GM19239 (cell line): ENCODE measurements around the gene PRDX6.
A peak's percentile ranks its signal among the peaks of the same experiment; 100 is the strongest.
"Not testable (repeated sequence)": the region's sequence is repeated elsewhere in the genome, so short reads cannot be mapped to it uniquely, and the experiment has no call there.

Source experiments
- DNase-seq: peaks from one replicate; pipeline ENCODE4 v3.0.0; 2011; ENCODE audit warnings: low spot score; ENCODE audit not compliant: insufficient read length
- FAIRE-seq: peaks from 2 replicates; lab custom pipeline; 2011; peaks lifted over from hg19 to GRCh38; lab: Jason Lieb, UNC

PRDX6 gene

DNA sequence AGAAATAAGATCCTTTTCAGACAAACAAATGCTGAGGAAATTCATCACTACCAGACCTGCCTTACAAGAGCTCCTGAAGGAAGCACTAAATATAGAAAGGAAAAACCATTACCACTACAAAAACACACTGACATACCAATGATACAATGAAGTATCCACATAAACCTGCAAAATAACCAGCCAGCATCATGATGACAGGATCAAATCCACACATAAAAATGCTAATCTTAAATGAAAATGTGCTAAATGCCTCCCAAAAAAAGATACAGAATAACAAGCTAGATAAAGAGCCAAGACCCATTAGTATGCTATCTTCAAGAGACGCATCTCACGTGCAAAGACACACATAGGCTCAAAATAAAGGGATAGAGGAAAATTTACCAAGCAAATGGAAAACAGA, 14.5 kb upstream of the PRDX6 start:
- not testable (repeated sequence) for DNase-seq, FAIRE-seq

DNA sequence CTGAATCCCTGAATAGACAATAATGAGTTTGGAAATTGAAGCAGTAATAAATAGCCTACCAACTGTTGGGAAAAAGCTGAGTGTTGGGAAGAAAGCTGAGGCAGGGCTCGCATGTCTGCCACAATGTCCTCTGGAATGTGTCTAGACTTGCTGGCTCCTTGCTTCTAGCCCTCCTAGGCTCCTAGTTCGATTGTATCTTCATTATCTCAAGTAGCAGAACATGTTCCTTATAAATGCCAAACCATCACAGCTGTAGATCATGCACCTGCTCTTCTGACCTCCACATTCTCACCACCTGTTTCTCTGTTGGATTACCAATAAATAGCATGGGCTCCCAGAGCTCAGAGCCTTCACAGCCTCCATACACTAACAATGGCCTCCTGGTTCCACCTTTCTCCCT, 12.9 kb upstream of the PRDX6 start:
- FAIRE-seq, DNase-seq: not testable (repeated sequence)

DNA sequence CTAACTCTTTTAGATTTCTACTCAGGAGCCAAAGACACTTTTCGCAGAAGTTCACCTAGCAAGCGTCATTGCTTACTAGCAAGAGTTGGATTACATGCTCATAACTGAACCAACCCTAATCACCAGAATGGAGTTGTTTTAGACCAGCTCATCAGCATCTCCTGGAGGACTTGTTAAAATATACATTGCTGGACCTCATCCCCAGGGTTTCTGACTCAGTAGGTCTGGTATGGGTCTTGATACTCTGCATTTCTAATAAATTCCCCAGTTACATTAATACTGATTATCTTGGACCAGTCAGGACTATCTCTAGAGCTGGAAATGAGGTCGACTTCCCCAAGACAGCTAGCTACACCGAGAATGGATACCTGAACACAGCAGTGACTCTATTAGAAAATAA, 9.7 kb upstream of the PRDX6 start:
- no peak for DNase-seq
- no peak for FAIRE-seq

DNA sequence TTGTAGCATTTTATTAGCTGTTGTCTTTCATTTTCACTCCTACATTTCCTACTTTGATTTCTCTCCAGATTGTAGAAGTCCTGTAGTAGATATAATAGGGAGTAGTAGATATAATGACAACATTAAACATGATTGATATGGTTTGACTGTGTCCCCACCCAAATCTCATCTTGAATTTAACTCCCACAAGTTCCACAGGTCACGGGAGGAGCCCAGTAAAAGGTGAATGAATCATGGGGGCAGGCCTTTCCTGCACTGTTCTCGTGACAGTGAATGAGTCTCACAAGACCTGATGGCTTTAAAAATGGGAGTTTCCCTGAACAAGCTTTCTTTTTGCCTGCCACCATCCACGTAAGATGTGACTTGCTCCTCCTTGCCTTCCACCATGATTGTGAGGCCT, 7.5 kb upstream of the PRDX6 start:
- FAIRE-seq (no peak), DNase-seq (no peak)

DNA sequence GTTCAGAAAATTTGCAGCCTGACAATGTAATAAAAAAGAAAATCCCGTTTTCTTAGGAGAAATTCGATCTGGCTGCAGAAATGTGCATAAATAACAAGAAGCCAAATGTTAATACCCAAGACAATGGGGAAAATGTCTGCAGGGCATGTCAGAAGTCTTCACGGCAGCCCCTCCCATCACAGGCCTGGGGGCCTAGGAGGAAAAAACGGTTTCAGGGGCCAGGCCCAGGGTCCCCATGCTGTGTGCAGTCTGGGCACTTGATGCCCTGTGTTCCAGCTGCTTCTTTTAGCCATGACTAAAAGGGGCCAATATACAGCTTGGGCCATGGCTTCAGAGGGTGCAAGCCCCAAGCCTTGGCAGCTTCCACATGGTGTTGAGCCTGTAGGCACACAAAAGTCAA, 6.5 kb upstream of the PRDX6 start:
- no peak for DNase-seq
- no peak for FAIRE-seq

DNA sequence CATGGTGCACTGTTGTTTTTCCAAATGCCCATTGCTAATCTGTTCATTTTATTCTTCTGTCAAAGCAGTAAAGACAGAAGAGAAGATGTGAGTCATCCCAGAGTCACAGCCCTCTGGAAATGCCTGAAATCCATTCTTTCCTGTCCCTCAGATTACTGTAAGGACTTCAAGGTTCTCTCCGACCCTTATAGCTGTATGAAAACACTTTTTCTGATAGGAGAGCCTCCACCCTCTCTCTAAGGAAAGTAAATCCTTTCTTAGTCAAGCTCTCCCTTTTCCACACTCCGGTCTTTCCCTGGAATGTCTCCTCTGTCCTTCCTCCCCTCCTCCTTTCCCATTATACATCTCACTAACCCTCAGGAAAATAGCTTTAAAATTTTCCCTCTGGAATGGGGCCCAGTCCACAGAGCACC, 3.5 kb upstream of the PRDX6 start:
- no peak for FAIRE-seq
- DNase-seq, result no peak

DNA sequence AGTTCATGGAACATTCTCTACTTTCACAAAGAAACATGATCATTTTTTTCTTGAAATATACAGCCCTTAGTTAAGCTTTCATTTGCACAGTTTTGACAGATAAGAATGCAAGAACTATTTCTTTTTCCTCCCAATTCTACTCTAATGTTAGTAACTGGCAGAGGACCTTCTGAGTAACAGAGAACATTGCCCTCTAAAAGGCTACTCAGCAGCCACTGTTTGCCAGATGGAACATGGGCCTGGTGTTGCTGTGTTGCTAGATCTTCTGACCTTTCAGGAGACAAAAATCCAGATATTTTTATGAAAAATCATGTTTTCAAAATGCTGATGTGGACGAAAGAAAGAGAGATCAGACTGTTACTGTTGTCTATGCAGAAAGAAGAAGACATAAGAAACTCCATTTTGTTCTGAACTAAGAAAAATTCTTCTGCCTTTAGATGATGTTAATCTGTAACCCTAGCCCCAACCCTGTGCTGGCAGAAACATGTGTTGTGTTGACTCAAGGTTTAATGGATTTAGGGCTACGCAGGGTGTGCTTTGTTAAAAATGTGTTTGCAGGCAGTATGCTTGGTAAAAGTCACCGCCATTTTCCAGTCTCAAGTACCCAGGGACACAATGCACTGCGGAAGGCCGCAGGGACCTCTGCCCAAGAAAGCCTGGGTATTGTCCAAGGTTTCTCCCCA, 2.9 kb upstream of the PRDX6 start:
- no peak for DNase-seq
- no peak for FAIRE-seq

DNA sequence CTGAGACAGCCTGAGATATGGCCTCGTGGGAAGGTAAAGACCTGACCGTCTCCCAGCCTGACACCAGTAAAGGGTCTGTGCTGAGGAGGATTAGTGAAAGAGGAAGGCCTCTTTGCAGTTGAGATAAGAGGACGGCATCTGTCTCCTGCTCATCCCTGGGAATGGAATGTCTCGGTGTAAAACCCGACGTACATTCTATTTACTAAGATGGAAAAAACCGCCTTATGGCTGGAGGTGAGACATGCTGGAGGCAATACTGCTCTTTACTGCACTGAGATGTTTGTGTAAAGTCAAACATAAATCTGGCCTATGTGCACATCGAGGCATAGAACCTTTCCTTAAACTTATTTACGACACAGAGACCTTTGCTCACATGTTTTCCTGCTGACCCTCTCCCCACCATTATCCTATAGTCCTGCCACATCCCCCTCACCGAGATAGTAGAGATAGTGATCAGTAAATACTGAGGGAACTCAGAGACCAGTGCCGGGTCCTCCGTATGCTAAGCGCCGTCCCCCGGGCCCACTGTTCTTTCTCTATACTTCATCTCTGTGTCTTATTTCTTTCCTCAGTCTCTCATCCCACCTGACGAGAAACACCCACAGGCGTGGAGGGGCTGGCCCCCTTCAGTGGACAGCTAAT, 2.2 kb upstream of the PRDX6 start:
- not testable (repeated sequence) for FAIRE-seq, DNase-seq

DNA sequence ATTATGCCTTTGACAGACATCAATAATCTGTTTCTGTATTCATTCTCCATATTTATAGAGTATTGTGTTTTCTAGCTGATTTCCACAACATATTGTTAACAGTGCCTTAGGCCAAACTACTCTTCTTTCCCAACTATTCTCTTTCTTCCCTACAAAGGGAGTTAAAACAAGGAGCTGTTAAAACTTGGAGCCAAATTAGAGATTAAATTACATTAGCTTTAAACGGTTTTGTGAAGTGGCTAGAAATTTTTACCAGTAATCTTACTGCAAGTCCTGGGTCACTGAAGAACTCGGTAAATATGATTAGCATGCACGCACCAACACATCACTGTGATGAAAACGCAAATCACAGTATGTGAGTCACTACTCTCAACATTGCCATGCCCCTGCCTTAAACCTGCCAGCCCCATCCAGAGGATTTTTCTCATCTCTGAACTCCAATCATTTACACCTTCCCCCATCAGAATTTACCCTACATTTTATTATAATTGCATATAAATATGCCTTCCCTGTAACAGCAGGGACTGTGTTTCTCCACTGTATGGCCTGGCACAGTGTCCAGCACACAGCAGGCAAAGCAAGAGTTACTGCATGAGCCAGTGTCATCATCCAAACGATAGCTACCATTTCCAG, 1.5 kb upstream of the PRDX6 start:
- FAIRE-seq (no peak), DNase-seq (no peak)

DNA sequence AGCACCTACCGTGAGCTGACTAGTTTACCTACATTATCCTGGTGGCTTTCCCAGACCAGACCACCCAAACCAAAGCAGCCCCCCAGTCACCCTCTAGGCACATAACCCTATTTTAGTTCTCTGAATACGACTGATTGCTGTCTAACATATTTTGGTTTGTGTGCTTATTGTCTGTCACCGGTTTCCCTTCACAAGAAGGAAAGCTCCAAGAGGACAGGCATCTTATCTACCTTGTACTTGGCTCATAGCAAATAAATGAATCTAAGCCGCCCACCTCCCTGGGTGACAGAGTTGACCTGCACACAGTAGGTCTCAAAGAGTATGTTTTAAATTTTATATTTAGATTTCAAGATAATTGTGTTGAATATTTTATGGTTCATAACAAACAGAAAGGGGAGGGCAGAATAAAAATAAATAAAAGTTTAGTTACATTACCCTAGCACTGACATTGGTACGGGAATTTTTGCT, 904 bp upstream of the PRDX6 start:
- DNase-seq (no peak), FAIRE-seq (no peak)

DNA sequence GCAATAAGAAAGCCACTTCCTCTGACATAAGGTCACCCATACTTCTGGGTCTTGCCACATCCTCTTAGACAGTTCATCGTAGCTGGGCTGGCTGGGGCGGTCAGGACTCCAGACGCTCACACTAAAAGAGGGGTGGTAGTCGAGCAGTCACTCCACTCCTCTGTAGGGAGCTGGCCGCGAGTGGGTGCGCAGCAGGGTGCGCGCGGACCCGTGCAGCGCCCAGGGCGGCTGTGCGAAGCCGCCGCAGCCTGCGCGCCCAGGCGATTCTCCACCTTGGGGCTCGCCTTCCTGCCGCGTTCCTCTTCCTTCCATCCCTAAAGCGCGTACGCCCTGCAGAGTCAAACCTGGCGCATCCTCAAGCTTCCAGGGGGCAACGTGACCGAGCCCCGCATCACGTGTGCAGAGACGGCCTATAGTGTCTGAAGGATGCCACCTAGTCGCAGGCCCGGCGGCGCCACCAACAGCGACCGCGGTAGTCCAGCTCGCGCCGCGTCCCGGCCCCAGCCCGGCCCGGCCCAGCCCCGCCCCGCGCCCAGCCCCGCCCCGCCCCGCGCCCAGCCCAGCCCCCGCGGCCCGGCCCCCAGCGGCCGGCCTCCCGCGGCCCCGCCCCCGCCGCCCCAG, 360 bp upstream of the PRDX6 start:
- FAIRE-seq (no peak), DNase-seq (peak; percentile 86)

DNA sequence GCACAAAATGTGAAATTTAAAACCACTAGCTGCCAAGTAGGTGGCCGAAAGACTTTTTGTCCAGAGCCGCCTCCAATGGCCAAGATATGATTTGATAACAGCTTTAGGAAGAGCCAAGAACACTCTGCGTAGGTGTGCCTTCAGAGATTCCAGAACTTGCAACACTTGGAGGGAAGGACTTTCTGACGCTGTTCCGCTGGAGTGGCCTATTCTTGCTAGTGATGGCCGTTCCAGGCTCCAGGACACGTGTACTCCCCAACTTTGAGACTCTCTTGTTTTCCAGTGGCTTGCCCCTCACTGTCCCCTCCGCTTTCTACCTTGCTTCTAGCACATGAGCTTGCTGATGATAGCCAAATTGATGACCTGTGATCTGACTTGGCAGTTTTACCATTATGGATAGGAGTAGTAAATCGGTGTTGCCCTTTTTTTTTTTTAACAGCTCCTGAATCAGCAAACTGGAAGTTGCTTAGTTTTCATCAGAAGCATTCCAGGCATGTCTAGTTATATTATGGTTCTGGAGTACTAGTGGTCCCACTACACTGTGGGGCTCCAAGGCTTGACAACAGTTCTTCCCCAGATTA, 1.0 kb downstream of the PRDX6 start:
- no peak for FAIRE-seq
- DNase-seq, result no peak

DNA sequence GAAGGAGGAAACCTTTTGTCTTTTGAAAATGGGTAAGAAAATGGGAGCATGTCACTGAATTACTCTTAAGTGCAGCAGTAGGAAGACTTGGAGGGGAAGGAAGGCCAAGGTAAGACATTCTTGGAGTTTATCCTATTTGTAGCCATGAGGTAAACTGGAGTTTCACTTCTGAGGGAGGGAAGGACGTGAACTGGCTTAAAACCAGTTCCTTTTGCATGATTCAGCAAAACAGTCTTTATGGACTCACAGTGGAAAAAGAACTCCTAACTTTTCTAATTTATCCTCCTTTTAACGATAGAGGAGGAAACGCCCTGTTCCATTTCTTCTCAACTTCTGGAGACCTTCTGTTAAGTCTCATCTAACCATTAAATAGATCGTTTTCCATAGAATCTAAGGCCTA, 2.5 kb downstream of the PRDX6 start:
- no peak for FAIRE-seq

DNA sequence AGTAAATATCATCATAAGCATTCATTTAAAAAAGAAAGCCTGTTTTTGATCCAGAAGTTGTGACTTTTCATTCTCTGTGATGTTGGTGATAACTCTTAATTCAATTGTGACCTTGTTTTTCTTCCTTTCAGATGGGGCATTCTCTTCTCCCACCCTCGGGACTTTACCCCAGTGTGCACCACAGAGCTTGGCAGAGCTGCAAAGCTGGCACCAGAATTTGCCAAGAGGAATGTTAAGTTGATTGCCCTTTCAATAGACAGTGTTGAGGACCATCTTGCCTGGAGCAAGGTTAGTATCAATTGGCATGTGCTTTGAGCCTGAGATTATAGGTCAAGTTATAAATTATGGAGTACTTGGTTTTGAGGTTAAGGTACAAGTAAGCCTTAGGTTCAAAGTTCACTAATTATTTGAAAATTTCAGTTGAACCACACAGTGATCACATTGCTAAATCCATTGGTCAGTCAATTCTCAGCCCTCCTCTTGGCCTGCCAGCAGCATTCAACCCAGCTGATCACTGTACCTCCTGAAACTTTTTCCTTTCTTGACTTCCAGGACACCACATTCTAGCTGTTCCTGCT, 4.1 kb downstream of the PRDX6 start:
- DNase-seq, result no peak
- no peak for FAIRE-seq

More for the DNA sequence above, 2.5 kb downstream of the PRDX6 start:
- DNase-seq, result no peak

DNA sequence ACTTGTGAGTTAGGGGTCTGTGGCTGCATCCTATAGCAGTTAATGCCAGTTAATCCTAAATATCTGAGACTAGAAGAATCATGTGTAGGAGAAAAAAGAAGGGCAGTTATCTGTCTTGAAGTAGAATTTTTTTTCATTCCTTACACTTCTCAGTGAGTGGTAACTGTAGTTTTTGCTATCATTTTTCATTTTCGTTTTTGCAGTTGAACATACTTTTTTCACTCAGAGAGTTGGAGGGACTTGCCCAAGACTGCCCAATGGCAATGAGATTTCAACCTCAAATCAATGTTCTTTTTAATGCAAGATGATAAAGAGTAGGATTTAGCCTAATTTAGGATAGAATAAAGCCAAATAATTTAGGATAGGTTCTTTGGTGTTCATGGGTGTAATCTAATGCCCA, 5.5 kb downstream of the PRDX6 start:
- FAIRE-seq (no peak), DNase-seq (no peak)

DNA sequence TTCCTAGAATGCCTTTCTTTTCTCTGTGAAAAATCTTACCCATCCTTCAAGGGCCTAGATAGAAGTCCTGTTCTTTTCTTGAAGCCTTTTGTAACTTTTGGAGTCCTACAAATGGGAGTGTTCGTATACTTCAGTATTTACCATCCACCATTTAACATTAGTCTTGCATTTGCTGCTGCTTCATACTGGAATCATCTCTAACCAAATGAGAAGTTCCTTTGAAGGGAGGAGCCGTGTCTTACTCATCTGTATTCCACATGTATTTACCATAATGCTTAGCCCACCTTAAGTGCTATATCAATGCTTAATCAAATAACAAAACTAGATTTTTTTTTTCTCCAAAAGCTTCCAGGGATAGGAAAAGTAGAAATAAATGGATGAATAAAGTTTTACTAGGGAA, 7.1 kb downstream of the PRDX6 start:
- FAIRE-seq (no peak), DNase-seq (no peak)

DNA sequence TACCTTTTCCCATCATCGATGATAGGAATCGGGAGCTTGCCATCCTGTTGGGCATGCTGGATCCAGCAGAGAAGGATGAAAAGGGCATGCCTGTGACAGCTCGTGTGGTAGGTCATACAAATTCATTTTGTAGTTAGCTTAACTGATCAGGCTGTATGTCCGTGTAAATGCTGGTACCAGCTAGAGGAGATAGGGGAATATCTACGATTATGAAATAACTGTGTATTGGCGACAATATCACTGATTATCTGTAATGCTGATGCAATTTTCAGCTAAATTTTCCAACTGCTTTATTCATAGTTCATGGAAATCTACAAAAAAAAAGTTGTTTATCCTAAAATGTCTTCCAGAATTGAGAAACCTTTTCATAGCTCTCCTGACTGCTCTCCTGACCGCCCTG, 8.3 kb downstream of the PRDX6 start:
- FAIRE-seq, result no peak
- no peak for DNase-seq

DNA sequence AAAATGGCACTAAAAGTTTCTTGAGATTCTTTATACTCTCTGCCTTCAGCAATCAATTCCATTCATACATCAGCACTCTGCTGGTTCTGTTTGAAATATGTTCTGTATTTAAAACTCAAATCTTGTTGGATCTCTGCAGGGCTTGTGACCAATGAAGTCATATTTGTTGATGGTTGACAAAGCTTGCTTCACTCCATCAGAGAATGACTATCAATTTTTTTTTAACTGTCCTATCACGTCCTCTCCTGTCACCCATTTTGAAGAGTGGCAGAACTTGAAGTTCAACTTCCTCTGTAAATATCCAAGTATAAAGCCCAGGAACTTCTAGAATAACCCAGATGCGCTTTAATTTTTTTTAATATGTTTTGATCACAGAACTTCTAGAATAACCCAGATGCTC, 10.9 kb downstream of the PRDX6 start:
- no peak for FAIRE-seq
- no peak for DNase-seq

DNA sequence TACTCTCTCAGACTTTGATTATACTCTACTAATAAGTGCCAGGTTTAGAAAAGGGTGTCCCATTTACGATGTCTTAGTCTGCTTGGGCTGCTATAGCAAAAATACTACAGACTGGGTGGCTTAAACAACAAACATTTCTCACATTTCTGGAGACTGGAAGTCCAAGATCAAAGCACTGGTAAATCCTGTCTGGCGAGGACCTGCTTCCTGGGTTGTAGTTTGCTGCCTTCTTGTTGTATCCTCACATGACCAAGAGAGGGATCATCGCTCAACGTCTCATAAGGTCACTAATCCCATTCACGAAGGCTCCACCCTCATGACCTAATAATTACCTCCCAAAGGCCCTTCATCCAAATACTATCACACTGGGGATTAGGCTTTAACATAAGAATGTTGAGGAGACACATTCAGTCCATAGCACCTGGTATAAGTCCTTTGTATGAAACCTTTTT, 12.0 kb downstream of the PRDX6 start:
- DNase-seq (no peak), FAIRE-seq (no peak)

DNA sequence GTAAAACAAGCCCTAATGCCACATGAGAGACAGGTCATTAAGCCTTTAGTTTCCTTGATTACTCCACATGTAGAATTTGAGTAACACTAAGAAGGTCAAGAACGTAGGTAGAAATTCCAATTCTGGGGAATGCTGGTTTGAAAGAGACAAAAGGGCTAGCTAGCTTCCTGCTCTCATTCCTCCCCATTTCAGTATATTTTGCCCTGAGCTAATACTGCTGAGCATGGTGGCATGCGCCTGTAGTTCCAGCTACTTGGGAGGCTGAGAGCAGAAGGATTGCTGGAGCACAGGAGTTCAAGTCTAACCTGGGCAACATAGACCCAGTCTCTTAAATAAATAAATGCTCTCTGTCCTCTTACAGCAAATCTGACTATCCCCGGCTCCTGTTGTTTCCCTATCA, 12.8 kb downstream of the PRDX6 start:
- FAIRE-seq (no peak), DNase-seq (no peak)
